ENCODE data around the gene NEURL1.
"Not testable (repeated sequence)": the region's sequence is repeated elsewhere in the genome, so short reads cannot be mapped to it uniquely, and the experiment has no call there.

The NEURL1 gene

DNA sequence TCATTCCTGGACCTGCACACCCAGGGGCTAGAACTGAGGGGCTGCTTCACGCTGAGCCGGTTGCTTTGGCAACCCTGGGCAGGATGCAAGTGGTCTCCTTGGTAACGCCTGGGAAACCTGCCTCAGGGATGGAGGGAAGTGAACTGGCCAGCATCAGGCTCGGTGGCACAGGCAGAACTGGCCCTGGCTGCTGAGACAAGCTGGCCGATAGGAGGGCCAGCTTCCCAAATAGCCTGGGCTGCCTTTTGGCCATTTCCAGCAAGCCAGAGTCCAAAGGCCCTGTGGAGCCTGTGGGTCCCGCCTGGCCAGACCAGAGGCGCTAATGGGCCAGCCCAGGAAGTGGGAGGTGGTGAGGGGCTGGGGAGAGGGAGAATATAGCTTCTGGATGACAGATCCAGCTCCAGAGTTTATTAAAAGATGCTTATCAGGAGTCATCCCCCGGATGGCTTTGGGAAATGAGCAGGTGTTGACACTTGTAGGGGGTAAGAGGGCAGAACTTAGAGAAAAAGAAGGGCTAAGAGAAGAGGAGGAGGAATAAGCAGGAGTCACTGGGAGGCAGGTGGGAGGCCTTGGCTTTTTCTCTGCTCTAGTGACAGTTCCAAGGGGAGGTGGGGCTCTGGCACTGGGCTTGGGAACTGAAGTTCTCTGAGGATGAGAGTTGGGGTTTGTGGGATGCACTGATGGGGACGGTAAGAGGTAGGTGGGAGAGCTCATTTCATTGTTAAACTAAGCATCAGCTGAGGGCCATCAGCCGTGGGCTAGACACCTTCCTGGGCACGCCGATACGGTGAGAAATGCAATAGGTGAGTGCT, 9.6 kb downstream of the NEURL1 start:
- no peaks in the 10 kb centered on the region for H3K79me2 ChIP-seq (ENCODE audit: insufficient read depth, low read length)
- H3K27ac ChIP-seq (ENCODE audit: low read depth, low read length): no peak overlapping the region
- H3K27me3 ChIP-seq (ENCODE audit: low read length): no peaks in the 10 kb centered on the region
- no peak overlapping the region for H3K4me3 ChIP-seq (ENCODE audit: insufficient read depth, low read length, poor library complexity, severe bottlenecking)
- H3K4me2 ChIP-seq (ENCODE audit: low read depth, low read length, poor library complexity, severe bottlenecking): no peak overlapping the region
- TF ChIP-seq, protein P1, sequence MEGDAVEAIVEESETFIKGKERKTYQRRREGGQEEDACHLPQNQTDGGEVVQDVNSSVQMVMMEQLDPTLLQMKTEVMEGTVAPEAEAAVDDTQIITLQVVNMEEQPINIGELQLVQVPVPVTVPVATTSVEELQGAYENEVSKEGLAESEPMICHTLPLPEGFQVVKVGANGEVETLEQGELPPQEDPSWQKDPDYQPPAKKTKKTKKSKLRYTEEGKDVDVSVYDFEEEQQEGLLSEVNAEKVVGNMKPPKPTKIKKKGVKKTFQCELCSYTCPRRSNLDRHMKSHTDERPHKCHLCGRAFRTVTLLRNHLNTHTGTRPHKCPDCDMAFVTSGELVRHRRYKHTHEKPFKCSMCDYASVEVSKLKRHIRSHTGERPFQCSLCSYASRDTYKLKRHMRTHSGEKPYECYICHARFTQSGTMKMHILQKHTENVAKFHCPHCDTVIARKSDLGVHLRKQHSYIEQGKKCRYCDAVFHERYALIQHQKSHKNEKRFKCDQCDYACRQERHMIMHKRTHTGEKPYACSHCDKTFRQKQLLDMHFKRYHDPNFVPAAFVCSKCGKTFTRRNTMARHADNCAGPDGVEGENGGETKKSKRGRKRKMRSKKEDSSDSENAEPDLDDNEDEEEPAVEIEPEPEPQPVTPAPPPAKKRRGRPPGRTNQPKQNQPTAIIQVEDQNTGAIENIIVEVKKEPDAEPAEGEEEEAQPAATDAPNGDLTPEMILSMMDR (IDR thresholded peaks at IDR 0.05; ENCODE audit: insufficient read depth, low read length, poor library complexity, severe bottlenecking): no peak
- TF ChIP-seq EZH2phosphoT487 (conservative IDR thresholded peaks at IDR 0.05; ENCODE audit: low read length): no peak
- no peak overlapping the region for H2AFZ ChIP-seq (ENCODE audit: low read depth, low read length, severe bottlenecking)
- no peaks in the 10 kb centered on the region for H4K20me1 ChIP-seq (ENCODE audit: low read depth, low read length)
- no peaks in the 10 kb centered on the region for H3K9me2 ChIP-seq (replicated peaks; ENCODE audit: insufficient read depth, low read length)
- no peaks in the 10 kb centered on the region for H3K36me3 ChIP-seq (ENCODE audit: low read length)
- H3K9ac ChIP-seq (ENCODE audit: low read length): no peak overlapping the region
- H3F3A ChIP-seq (ENCODE audit: insufficient read depth): no peaks in the 10 kb centered on the region
- no peaks in the 10 kb centered on the region for H3K9me3 ChIP-seq (ENCODE audit: insufficient read depth, low read length)

- not testable (repeated sequence) for H3K4me3 ChIP-seq (ENCODE audit: insufficient read depth, low read length, poor library complexity, severe bottlenecking); H3K4me2 ChIP-seq (ENCODE audit: low read depth, low read length, poor library complexity, severe bottlenecking); H3K27ac ChIP-seq (ENCODE audit: low read depth, low read length); H3K9me3 ChIP-seq (ENCODE audit: insufficient read depth, low read length); H3K9me2 ChIP-seq (replicated peaks; ENCODE audit: insufficient read depth, low read length); H3K27me3 ChIP-seq (ENCODE audit: low read length); H3F3A ChIP-seq (ENCODE audit: insufficient read depth); H3K36me3 ChIP-seq (ENCODE audit: low read length); H3K9ac ChIP-seq (ENCODE audit: low read length); H3K79me2 ChIP-seq (ENCODE audit: insufficient read depth, low read length); H4K20me1 ChIP-seq (ENCODE audit: low read depth, low read length); H2AFZ ChIP-seq (ENCODE audit: low read depth, low read length, severe bottlenecking)
Measured at GRCh38 chr10:103503777-103504176, 10.3 kb downstream of the NEURL1 start.

- no peaks in the 10 kb centered on the region for H3F3A ChIP-seq (ENCODE audit: insufficient read depth)
- H3K4me3 ChIP-seq (ENCODE audit: insufficient read depth, low read length, poor library complexity, severe bottlenecking): no peak overlapping the region
- no peak for TF ChIP-seq EZH2phosphoT487 (conservative IDR thresholded peaks at IDR 0.05; ENCODE audit: low read length)
- TF ChIP-seq, protein P1 (IDR thresholded peaks at IDR 0.05; ENCODE audit: insufficient read depth, low read length, poor library complexity, severe bottlenecking): no peak
- H3K27me3 ChIP-seq (ENCODE audit: low read length): no peaks in the 10 kb centered on the region
- H2AFZ ChIP-seq (ENCODE audit: low read depth, low read length, severe bottlenecking): no peak overlapping the region
- H3K9me3 ChIP-seq (ENCODE audit: insufficient read depth, low read length): no peaks in the 10 kb centered on the region
- H3K27ac ChIP-seq (ENCODE audit: low read depth, low read length): no peak overlapping the region
- no peaks in the 10 kb centered on the region for H3K79me2 ChIP-seq (ENCODE audit: insufficient read depth, low read length)
- H3K36me3 ChIP-seq (ENCODE audit: low read length): no peaks in the 10 kb centered on the region
- no peak overlapping the region for H3K9ac ChIP-seq (ENCODE audit: low read length)
- no peaks in the 10 kb centered on the region for H3K9me2 ChIP-seq (replicated peaks; ENCODE audit: insufficient read depth, low read length)
- no peak overlapping the region for H3K4me2 ChIP-seq (ENCODE audit: low read depth, low read length, poor library complexity, severe bottlenecking)
- no peaks in the 10 kb centered on the region for H4K20me1 ChIP-seq (ENCODE audit: low read depth, low read length)
Measured at GRCh38 chr10:103504181-103504783, 10.8 kb downstream of the NEURL1 start.

- no peak overlapping the region for H3K9ac ChIP-seq (ENCODE audit: low read length)
- H3K4me2 ChIP-seq (ENCODE audit: low read depth, low read length, poor library complexity, severe bottlenecking): no peak overlapping the region
- H3F3A ChIP-seq (ENCODE audit: insufficient read depth): no peaks in the 10 kb centered on the region
- no peak overlapping the region for H3K27ac ChIP-seq (ENCODE audit: low read depth, low read length)
- no peaks in the 10 kb centered on the region for H3K9me2 ChIP-seq (replicated peaks; ENCODE audit: insufficient read depth, low read length)
- no peaks in the 10 kb centered on the region for H3K27me3 ChIP-seq (ENCODE audit: low read length)
- H3K9me3 ChIP-seq (ENCODE audit: insufficient read depth, low read length): no peaks in the 10 kb centered on the region
- no peak overlapping the region for H2AFZ ChIP-seq (ENCODE audit: low read depth, low read length, severe bottlenecking)
- H4K20me1 ChIP-seq (ENCODE audit: low read depth, low read length): no peaks in the 10 kb centered on the region
- H3K4me3 ChIP-seq (ENCODE audit: insufficient read depth, low read length, poor library complexity, severe bottlenecking): no peak overlapping the region
- H3K36me3 ChIP-seq (ENCODE audit: low read length): no peaks in the 10 kb centered on the region
- TF ChIP-seq EZH2phosphoT487 (conservative IDR thresholded peaks at IDR 0.05; ENCODE audit: low read length): no peak
- TF ChIP-seq, protein P1 (IDR thresholded peaks at IDR 0.05; ENCODE audit: insufficient read depth, low read length, poor library complexity, severe bottlenecking): no peak
- H3K79me2 ChIP-seq (ENCODE audit: insufficient read depth, low read length): no peaks in the 10 kb centered on the region
Measured at GRCh38 chr10:103506061-103506460, 12.6 kb downstream of the NEURL1 start.
